HG02623 (cell line): ENCODE results near the gene CSAG2.

Source experiments
- ATAC-seq: cut with Tn5 transposase; IDR thresholded peaks from one replicate; pipeline ENCODE4 v1.9.1; 2021; ENCODE audit warnings: moderate library complexity; ENCODE audit not compliant: unreplicated experiment

CSAG2 gene

DNA sequence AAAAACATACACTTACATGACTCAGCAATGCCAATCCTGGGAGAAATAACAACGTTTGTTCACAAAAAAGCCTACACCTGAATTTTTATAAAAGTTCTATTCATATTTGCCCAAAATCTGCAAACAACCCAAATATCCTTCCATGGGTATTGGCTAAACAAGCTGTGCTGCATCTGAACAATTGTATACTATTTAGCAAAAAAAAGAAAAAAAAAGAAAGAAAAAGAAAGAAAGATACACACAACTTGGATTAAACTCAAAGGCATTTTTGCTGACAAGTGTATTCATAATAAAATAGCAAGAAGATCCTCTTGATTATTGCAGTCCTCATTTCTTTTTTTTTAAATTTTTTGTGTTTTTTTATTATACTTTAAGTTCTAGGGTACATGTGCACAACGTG is 34.9 kb downstream of the CSAG2 start:
- no peak for ATAC-seq

DNA sequence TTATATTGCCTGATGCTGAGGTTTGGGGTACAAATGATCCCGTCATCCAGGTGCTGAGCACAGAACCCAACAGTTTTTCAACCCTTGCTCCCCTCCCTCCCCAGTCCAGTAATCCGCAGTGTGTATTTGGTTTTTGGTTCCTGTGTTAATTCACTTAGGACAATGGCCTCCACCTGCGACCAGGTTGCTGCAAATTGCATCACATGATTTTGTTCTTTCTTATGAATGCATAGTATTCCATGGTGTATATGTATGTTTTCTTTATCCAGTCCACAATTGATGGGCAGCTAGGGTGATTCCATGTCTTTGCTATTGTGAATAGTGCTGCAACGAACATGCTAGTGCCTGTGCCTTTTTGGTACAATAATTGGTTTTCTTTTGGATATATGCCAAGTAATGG is 46.0 kb downstream of the CSAG2 start:
- no peak for ATAC-seq

- ATAC-seq = no peak
These were observed 50.8 kb downstream of the CSAG2 start for GRCh38 chrX:152658302-152658701.
